IMR-90 (cell line): Measurements from ENCODE around the gene LTBP1. TPM values are rescaled to one million over a fixed set of nuclear protein-coding genes. Genes with fewer than 3 reads are reported as not detected.

Source experiments
- ATAC-seq: fragments of 200-7000 bp; cut with Tn5 transposase; 2 replicates; pipeline ENCODE4 v1.9.1; 2020; ENCODE audit warnings: low read depth, mild to moderate bottlenecking, moderate library complexity
- BruUV-seq: library from RNA; stranded (reverse); fragments of 400-500 nt; replicated peaks from 2 replicates; lab custom pipeline; 2021; lab: Mats Ljungman, UMichigan
- CTCF ChIA-PET: fragments of 300-600 bp; formaldehyde crosslinking; extraction: SDS; loops from one replicate; lab custom pipeline; 2021; ENCODE audit warnings: antibody characterized with exemption; lab: Yijun Ruan, JAX
- POLR2A ChIA-PET: fragments of 300-600 bp; sonication (Branson Sonifier 250); formaldehyde crosslinking; loops from one replicate; lab custom pipeline; 2022; ENCODE audit warnings: antibody characterized with exemption; ENCODE audit not compliant: unreplicated experiment; lab: Charles Lee
- DNase-seq: peaks from one replicate; pipeline ENCODE4 v3.0.0; 2013
- H2AFZ ChIP-seq: replicated peaks from 2 replicates; pipeline ENCODE3; 2013; ENCODE audit warnings: low read length, mild to moderate bottlenecking; ENCODE audit not compliant: poor library complexity
- H2AK5ac ChIP-seq: 2 replicates; pipeline ENCODE4 v1.6.1; 2013; ENCODE audit warnings: low read depth, low read length, inconsistent platforms
- H2AK9ac ChIP-seq: replicated peaks from 2 replicates; pipeline ENCODE3; 2013; ENCODE audit warnings: mild to moderate bottlenecking, low read depth, low read length, moderate library complexity; ENCODE audit not compliant: poor library complexity
- H2BK120ac ChIP-seq: 2 replicates; pipeline ENCODE4 v1.6.1; 2013; ENCODE audit warnings: low read depth, low read length, inconsistent platforms
- H2BK15ac ChIP-seq: 3 replicates; pipeline ENCODE4 v1.6.1; 2013; ENCODE audit warnings: low read depth, low read length, inconsistent platforms
- H2BK20ac ChIP-seq: 2 replicates; pipeline ENCODE4 v1.6.1; 2013; ENCODE audit warnings: low read depth, mild to moderate bottlenecking, inconsistent platforms, low read length, moderate library complexity
- H2BK5ac ChIP-seq: 2 replicates; pipeline ENCODE4 v1.6.1; 2013; ENCODE audit warnings: mild to moderate bottlenecking, low read depth, low read length, inconsistent platforms; ENCODE audit not compliant: poor library complexity, severe bottlenecking
- H3K14ac ChIP-seq: replicated peaks from 2 replicates; pipeline ENCODE4 v1.6.1; 2013; ENCODE audit warnings: low read depth, low read length, inconsistent platforms
- H3K18ac ChIP-seq: 2 replicates; pipeline ENCODE4 v1.6.1; 2013; ENCODE audit warnings: low read depth, low read length, control low read depth
- H3K23ac ChIP-seq: 2 replicates; pipeline ENCODE4 v1.6.1; 2013; ENCODE audit warnings: low read depth, low read length, inconsistent platforms
- H3K27ac ChIP-seq: 2 replicates; pipeline ENCODE4 v1.5.1; 2013; ENCODE audit warnings: mild to moderate bottlenecking, control low read depth, low read length; ENCODE audit not compliant: insufficient read depth
- H3K27me3 ChIP-seq: 2 replicates; pipeline ENCODE4 v1.6.1; 2013; ENCODE audit warnings: low read length; ENCODE audit not compliant: control insufficient read depth, insufficient read depth
- H3K36me3 ChIP-seq: 2 replicates; pipeline ENCODE4 v1.6.1; 2013; ENCODE audit warnings: low read length, mixed read lengths; ENCODE audit not compliant: control insufficient read depth, insufficient read depth
- H3K4ac ChIP-seq: 2 replicates; pipeline ENCODE4 v1.6.1; 2013; ENCODE audit warnings: low read depth, low read length, inconsistent platforms
- H3K4me1 ChIP-seq: 2 replicates; pipeline ENCODE4 v1.6.1; 2013; ENCODE audit warnings: low read length, mixed read lengths; ENCODE audit not compliant: control insufficient read depth, insufficient read depth
- H3K4me2 ChIP-seq: 2 replicates; pipeline ENCODE4 v1.6.1; 2013; ENCODE audit warnings: low read depth, mild to moderate bottlenecking, control low read depth, low read length, moderate library complexity
- H3K4me3 ChIP-seq: 2 replicates; pipeline ENCODE4 v1.5.1; 2013; ENCODE audit warnings: low read depth, mild to moderate bottlenecking, control low read depth, low read length, moderate library complexity; ENCODE audit not compliant: insufficient read depth
- H3K56ac ChIP-seq: 2 replicates; pipeline ENCODE4 v1.6.1; 2013; ENCODE audit warnings: low read length, inconsistent platforms; ENCODE audit not compliant: insufficient read depth; ENCODE audit errors: extremely low read depth
- H3K79me1 ChIP-seq, 2 experiments: 2 replicates each; pipeline ENCODE4 v1.6.1; 2013; ENCODE audit warnings: low read length in 2 of 2, inconsistent platforms in 1 of 2, low read depth in 1 of 2
- H3K9ac ChIP-seq: 2 replicates; pipeline ENCODE4 v1.6.1; 2013; ENCODE audit warnings: low read depth, low read length, control low read depth
- H3K9me1 ChIP-seq: 2 replicates; pipeline ENCODE4 v1.6.1; 2013; ENCODE audit warnings: low read length, inconsistent platforms; ENCODE audit not compliant: insufficient read depth
- H3K9me3 ChIP-seq: 2 replicates; pipeline ENCODE4 v1.6.1; 2013; ENCODE audit warnings: low read length; ENCODE audit not compliant: control insufficient read depth, insufficient read depth
- H4K20me1 ChIP-seq: 2 replicates; pipeline ENCODE4 v1.6.1; 2013; ENCODE audit warnings: low read length, inconsistent platforms; ENCODE audit not compliant: insufficient read depth
- H4K5ac ChIP-seq: 2 replicates; pipeline ENCODE4 v1.6.1; 2013; ENCODE audit warnings: mild to moderate bottlenecking, low read depth, low read length, control low read depth
- H4K8ac ChIP-seq, 2 experiments: 2 replicates each; pipeline ENCODE4 v1.6.1; 2013; ENCODE audit warnings: low read depth in 2 of 2, low read length in 2 of 2, control low read depth in 1 of 2, inconsistent platforms in 1 of 2
- H4K91ac ChIP-seq: 2 replicates; pipeline ENCODE4 v1.6.1; 2013; ENCODE audit warnings: low read depth, low read length, inconsistent platforms; ENCODE audit not compliant: insufficient read depth
- MAZ ChIP-seq: IDR thresholded peaks from 2 replicates; pipeline ENCODE4 v1.6.1; 2012; ENCODE audit warnings: low read depth, mild to moderate bottlenecking, low read length, improper control_type of control experiment, moderate library complexity, borderline replicate concordance
- MXI1 ChIP-seq: IDR thresholded peaks from 2 replicates; pipeline ENCODE4 v1.6.1; 2012; ENCODE audit warnings: low read depth, mild to moderate bottlenecking, low read length, moderate library complexity, borderline replicate concordance
- NFE2L2 ChIP-seq: fragments of 150-350 bp; IDR thresholded peaks from 2 replicates; pipeline ENCODE4 v1.6.1; 2016; ENCODE audit warnings: low read depth, mild to moderate bottlenecking, low read length
- POLR2A ChIP-seq: IDR thresholded peaks from 2 replicates; pipeline ENCODE4 v1.6.1; 2012; ENCODE audit warnings: mild to moderate bottlenecking, low read depth, low read length
- RFX5 ChIP-seq: IDR thresholded peaks from 2 replicates; pipeline ENCODE4 v1.8.0; 2012; ENCODE audit warnings: low read depth, mild to moderate bottlenecking, low read length, moderate library complexity
- WGBS, 2 experiments: methylation state at CpG; one replicate each; pipeline versions ENCODE4 v1.1.5 to v1.1.7; 2013; ENCODE audit warnings: missing lambda C conversion rate in 2 of 2; ENCODE audit not compliant: insufficient read length in 1 of 2; ENCODE audit errors: extremely low coverage in 2 of 2; 5-methylcytosine and 5-hydroxymethylcytosine counted together
- dilution Hi-C: fragments of 300-500 bp; cut with HindIII; formaldehyde crosslinking; loops from one replicate; pipeline ENCODE4 v1.14.3; 2018; ENCODE audit warnings: low sequenced_read_pairs; ENCODE audit not compliant: unreplicated experiment
- in situ Hi-C: fragments of 300-500 bp; cut with MboI; formaldehyde crosslinking; loops from 3 replicates; pipeline ENCODE4 v1.14.3; 2019; ENCODE audit warnings: low sequenced_read_pairs, inconsistent platforms, mixed read lengths
- intact Hi-C: fragments of 100-400 bp; cut with micrococcal nuclease; formaldehyde crosslinking; loops from 2 replicates; pipeline ENCODE4 v1.10.0; 2022
- polyA plus RNA-seq, 3 experiments: library from polyadenylated mRNA; depleted of rRNA; stranded (reverse); fragments of >200 nt; gene quantifications; 2 replicates each; pipeline ENCODE4 v1.2.3, GENCODE V29; 2012; ENCODE audit warnings: low replicate concordance in 1 of 3
- total RNA-seq: library from RNA; depleted of rRNA; stranded (reverse); fragments of >200 nt; gene quantifications from 2 replicates; pipeline ENCODE4 v1.2.3, GENCODE V29; 2012

Gene LTBP1
- total and polyA plus RNA-seq, 2 of the 4 experiments (the other 2 are of a cell fraction) = 235 to 326 TPM

DNA sequence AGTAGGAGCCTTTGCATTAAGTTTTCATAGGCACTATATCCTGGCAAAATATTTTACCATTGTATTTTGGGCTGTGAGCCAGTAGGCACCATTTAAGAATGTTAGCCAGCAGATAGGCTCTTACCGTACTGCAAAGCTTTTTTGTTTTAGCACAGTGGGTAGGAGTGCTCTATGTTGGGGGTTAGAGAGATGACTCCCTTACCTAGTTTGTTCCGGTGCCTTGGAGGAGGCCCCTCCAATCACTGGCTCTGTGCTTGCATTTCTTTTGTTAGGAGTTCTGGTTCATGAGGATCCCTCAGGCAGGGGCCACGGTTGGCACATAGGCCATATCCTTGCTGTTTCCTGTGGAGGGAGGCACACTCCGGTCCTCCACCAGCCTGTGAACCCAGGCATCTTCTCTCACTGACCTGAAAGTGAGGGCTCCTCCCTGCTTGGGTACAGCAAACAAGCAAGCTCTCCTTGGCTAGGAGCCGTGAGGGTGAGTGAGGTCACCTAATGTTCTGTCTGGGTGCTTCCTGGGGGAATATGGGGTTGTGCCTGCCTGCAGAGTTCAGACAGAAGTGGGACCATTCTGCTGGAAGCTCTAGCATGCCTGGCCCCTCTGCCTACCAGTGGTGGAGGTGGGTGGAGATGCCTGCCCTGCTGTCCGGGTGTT, 29.8 kb downstream of the LTBP1 start:
- BruUV-seq = no TSS peak

More for the DNA sequence above, 29.8 kb downstream of the LTBP1 start:
- no peak overlapping the region for H2BK15ac ChIP-seq
- H3K36me3 ChIP-seq = no peaks in the 10 kb centered on the region
- H3K4me1 ChIP-seq = peaks cover 2% of the 10 kb centered on the region
- in situ Hi-C loops = no loop called here
- no peak for DNase-seq
- H4K20me1 ChIP-seq = peaks cover 14% of the 10 kb centered on the region
- no peak overlapping the region for H4K8ac ChIP-seq
- H3K27ac ChIP-seq = no peak overlapping the region
- H3K27me3 ChIP-seq = no peaks in the 10 kb centered on the region
- peaks cover 5% of the 10 kb centered on the region; the same call in 1 of the 2 replicates for H3K9me3 ChIP-seq
- H2BK20ac ChIP-seq = no peak overlapping the region
- POLR2A ChIA-PET = no interaction called here
- no peak overlapping the region for H4K91ac ChIP-seq
- no peak overlapping the region for H3K14ac ChIP-seq
- WGBS, 2 experiments = 100% methylated on average over 1 of the region's 6 CpGs; no CpG with 5 or more reads in 1 of the 2 experiments
- H3K23ac ChIP-seq = no peak overlapping the region
- dilution Hi-C loops = no loop called here
- H2AK9ac ChIP-seq = no peak overlapping the region
- TF ChIP-seq RFX5 (no peak), NFE2L2 (no peak), POLR2A (no peak), MXI1 (no peak), MAZ (no peak)
- no peak overlapping the region for H3K4ac ChIP-seq
- no peak for ATAC-seq
- H2AK5ac ChIP-seq = no peak overlapping the region; the same call in 1 of the 2 replicates
- intact Hi-C loops = no loop called here
- H3K56ac ChIP-seq = no peak overlapping the region
- H3K9ac ChIP-seq = no peak overlapping the region
- no peaks in the 10 kb centered on the region for H3K9me1 ChIP-seq
- H3K18ac ChIP-seq = no peak overlapping the region
- H2AFZ ChIP-seq = no peak overlapping the region
- no peak overlapping the region for H3K4me3 ChIP-seq
- no peak overlapping the region for H2BK120ac ChIP-seq
- no peak overlapping the region for H2BK5ac ChIP-seq
- peaks cover 41 to 45% of the 10 kb centered on the region in 2 experiments for H3K79me1 ChIP-seq
- CTCF ChIA-PET = no interaction called here
- no peak overlapping the region for H4K5ac ChIP-seq
- H3K4me2 ChIP-seq = no peak overlapping the region
